ENCODE data around the gene ARF3. TPM values are rescaled to one million over a fixed set of nuclear protein-coding genes. Genes with fewer than 3 reads are reported as not detected.

Gene ARF3
- total and polyA plus RNA-seq, 12 donors = 30.3 to 90.8 (median 53.8) TPM

DNA sequence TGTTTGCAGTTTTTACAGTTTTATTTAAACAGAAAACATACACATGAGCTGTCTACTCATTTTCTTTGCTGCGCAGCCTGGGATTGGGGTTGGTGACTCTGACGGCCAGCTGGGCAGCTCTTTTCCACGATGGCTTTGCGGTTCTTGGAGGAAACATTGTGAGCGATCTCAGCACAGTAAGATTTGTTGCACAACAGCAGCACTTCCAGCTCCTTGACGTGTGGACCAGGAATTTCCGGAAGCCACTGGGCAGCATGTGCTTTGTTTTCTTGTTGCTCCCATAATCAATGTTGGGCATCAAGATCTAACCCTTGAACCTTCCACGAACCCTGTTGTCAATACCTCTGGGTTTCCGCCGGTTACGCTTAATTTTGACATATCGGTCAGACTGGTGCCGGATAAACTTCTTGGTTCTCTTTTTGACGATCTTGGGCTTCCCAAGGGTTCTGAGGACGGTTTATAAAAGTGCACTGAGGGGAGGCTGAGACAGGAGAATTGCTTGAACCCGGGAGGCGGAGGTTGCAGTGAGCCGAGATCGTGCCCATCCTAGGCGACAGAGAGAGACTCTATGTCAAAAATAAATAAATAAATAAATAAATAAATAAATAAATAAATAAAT lies 53.8 kb downstream of the ARF3 start:
- peak overlapping the region in 9 of 10 donors; percentile 2 to 58 (median 50) for H3K4me3 ChIP-seq
- WGBS, 2 donors = 61 to 67% methylated on average over 20 of the region's 20 CpGs
- H3K4me1 ChIP-seq = peaks cover 0 to 15% (median 7%) of the 10 kb centered on the region in 9 donors
- ATAC-seq (no peak), DNase-seq (no peak)
- TF ChIP-seq, protein P1, sequence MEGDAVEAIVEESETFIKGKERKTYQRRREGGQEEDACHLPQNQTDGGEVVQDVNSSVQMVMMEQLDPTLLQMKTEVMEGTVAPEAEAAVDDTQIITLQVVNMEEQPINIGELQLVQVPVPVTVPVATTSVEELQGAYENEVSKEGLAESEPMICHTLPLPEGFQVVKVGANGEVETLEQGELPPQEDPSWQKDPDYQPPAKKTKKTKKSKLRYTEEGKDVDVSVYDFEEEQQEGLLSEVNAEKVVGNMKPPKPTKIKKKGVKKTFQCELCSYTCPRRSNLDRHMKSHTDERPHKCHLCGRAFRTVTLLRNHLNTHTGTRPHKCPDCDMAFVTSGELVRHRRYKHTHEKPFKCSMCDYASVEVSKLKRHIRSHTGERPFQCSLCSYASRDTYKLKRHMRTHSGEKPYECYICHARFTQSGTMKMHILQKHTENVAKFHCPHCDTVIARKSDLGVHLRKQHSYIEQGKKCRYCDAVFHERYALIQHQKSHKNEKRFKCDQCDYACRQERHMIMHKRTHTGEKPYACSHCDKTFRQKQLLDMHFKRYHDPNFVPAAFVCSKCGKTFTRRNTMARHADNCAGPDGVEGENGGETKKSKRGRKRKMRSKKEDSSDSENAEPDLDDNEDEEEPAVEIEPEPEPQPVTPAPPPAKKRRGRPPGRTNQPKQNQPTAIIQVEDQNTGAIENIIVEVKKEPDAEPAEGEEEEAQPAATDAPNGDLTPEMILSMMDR (IDR thresholded peaks at IDR 0.05) = no peak
- H3K36me3 ChIP-seq = no peaks in the 10 kb centered on the region
- intact Hi-C loops (cut with DNase I) = no loop called here
- no peaks in the 10 kb centered on the region for H3K9me3 ChIP-seq
- H3K27me3 ChIP-seq = no peaks in the 10 kb centered on the region
- no peak overlapping the region for H3K27ac ChIP-seq

DNA sequence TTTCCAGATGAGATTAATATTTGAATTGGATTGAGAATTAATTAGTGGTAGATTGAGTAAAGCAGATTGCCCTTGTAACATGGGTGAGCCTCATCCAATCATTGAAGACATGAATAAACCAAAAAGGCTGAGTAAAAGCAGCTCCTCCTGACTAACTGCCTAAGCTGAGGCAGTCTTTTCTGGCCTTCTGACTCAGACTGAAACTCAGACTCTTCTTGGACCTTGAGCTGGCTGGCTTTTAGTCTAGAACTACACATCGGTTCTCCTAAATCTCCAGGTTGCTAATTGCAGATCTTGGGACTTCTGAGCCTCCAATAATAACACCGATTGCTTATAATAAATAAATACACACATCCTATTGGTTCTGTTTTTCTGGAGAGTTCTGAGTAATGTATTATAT lies 56.0 kb downstream of the ARF3 start:
- TF ChIP-seq, protein P1 (IDR thresholded peaks at IDR 0.05) = no peak
- Histone ChIP-seq H3K27ac (no peak overlapping the region), H3K36me3 (no peaks in the 10 kb centered on the region), H3K4me3 (no peak overlapping the region), H3K4me1 (peaks cover 0 to 15% (median 7%) of the 10 kb centered on the region in 9 donors), H3K9me3 (no peaks in the 10 kb centered on the region), H3K27me3 (peaks cover 0 to 9% (median 0%) of the 10 kb centered on the region in 7 donors)
- ATAC-seq (no peak), DNase-seq (no peak)
- intact Hi-C loops (cut with DNase I) = no loop called here
- WGBS, 2 donors = 89 to 91% methylated on average over 2 of the region's 2 CpGs

GRCh38 chr12:48899651-48900050 lies 57.6 kb downstream of the ARF3 start:
- DNase-seq = no peak
- TF ChIP-seq, protein P1 (IDR thresholded peaks at IDR 0.05) = no peak
- Histone ChIP-seq H3K36me3 (no peaks in the 10 kb centered on the region), H3K4me3 (no peak overlapping the region), H3K9me3 (no peaks in the 10 kb centered on the region), H3K4me1 (peaks cover 0 to 14% (median 7%) of the 10 kb centered on the region in 9 donors), H3K27me3 (peaks cover 0 to 13% (median 0%) of the 10 kb centered on the region in 7 donors), H3K27ac (no peak overlapping the region)
- no peak for ATAC-seq
- 74% methylated on average over 2 of the region's 2 CpGs for WGBS, 2 donors
- intact Hi-C loops (cut with DNase I) = no loop called here

- Histone ChIP-seq H3K4me1 (peaks cover 0 to 11% (median 8%) of the 10 kb centered on the region in 9 donors), H3K36me3 (no peaks in the 10 kb centered on the region), H3K27ac (no peak overlapping the region), H3K4me3 (no peak overlapping the region), H3K27me3 (peaks cover 0 to 21% (median 10%) of the 10 kb centered on the region in 7 donors), H3K9me3 (no peaks in the 10 kb centered on the region)
- TF ChIP-seq, protein P1 (IDR thresholded peaks at IDR 0.05) = no peak
- intact Hi-C loops (cut with DNase I) = loop anchor here in 1 of 10 donors (5.0 kb wide), 1 partner anchor 37 kb away; no protein-coding TSS in a partner anchor
- 66 to 90% methylated on average over 1 of the region's 1 CpG for WGBS, 2 donors
- DNase-seq (no peak), ATAC-seq (no peak)
Observed at GRCh38 chr12:48894271-48894670, 63.0 kb downstream of the ARF3 start.

All from heart right ventricle (tissue), 16 donors.